ENCODE results near the gene EPHA3. TPM values are rescaled to one million over a fixed set of nuclear protein-coding genes. Genes with fewer than 3 reads are reported as not detected.

EPHA3 gene
- total and polyA plus RNA-seq, 2 donors (not counting 3 experiments of a cell fraction or from before 2014, with no cell fraction given), result not detected

DNA sequence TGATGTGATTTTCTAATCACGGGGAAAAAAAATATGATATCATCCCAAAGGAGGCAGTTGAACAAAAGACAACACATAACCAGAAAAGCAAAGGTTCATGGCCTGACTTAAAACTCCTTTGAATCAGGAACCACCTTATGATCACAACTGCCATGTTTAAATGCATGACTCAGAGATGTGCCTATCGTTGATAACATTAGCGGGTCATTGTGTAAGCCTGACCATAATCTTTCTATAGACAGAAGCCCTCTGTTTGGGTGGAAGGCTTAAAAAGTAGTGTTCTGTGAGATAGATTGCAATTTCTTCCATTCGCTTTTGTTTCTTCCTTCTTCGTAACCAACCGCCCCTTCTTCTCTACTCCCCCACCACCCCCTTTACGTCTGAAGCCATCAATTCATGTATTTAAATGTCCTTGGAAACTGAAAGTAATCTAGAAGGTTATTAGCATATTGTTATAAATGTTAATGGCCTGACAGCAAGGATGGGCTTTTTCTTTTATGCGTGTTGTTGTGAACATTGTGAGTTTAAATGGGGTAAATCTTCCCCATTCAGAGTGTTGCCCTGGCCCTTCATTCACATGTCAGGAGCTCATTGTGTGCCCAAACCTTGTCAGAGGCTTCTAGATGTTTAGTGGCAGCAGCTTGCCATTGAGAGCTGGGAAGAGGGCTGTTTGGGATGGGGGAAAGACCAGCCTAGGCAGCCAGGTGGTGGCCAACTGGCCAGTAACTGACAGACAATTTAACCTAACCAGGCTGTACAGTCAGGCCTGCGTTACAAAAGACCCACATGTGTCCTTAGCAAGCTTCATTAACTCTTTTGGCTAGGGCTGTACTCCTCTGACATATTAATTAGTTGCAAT, 64.5 kb downstream of the EPHA3 start:
- POLR2A ChIA-PET, result no interaction called here
- no TSS peak for BruUV-seq (replicated peaks)
- CTCF ChIA-PET, result no interaction called here
- no peak overlapping the region for H3K9ac ChIP-seq (replicated peaks; ENCODE audit: extremely low read depth, insufficient read depth, low read length)
- no peaks in the 10 kb centered on the region for H3K36me3 ChIP-seq (ENCODE audit: control insufficient read depth in 2 of 2, extremely low read depth in 1 of 2, insufficient read depth in 2 of 2, low read length in 2 of 2)
- dilution Hi-C loops (cut with MboI; ENCODE audit: extremely low pct_ligation_motif_present, low sequenced_read_pairs) (no loop called here), intact Hi-C loops (cut with micrococcal nuclease) (no loop called here)
- no peak overlapping the region for H3K27ac ChIP-seq (ENCODE audit: insufficient read depth, low read depth, low read length)
- DNase-seq (ENCODE audit: low read depth, low spot score) (no peak), FAIRE-seq (no peak)
- H3K4me2 ChIP-seq (ENCODE audit: insufficient read depth, low read length), result no peak overlapping the region
- no peak overlapping the region for H3K4me3 ChIP-seq (replicated peaks in 1 of 3; ENCODE audit: insufficient read depth in 1 of 3, low read depth in 1 of 3, low read length in 3 of 3)
- TF ChIP-seq EZH2 (IDR thresholded peaks at IDR 0.05; ENCODE audit: borderline replicate concordance, low read depth, low read length, severe bottlenecking), result no peak
- TF ChIP-seq GATA2 (IDR thresholded peaks at IDR 0.05; ENCODE audit: insufficient read depth, insufficient read length, low read depth, low read length), result no peak
- TF ChIP-seq, protein P1, sequence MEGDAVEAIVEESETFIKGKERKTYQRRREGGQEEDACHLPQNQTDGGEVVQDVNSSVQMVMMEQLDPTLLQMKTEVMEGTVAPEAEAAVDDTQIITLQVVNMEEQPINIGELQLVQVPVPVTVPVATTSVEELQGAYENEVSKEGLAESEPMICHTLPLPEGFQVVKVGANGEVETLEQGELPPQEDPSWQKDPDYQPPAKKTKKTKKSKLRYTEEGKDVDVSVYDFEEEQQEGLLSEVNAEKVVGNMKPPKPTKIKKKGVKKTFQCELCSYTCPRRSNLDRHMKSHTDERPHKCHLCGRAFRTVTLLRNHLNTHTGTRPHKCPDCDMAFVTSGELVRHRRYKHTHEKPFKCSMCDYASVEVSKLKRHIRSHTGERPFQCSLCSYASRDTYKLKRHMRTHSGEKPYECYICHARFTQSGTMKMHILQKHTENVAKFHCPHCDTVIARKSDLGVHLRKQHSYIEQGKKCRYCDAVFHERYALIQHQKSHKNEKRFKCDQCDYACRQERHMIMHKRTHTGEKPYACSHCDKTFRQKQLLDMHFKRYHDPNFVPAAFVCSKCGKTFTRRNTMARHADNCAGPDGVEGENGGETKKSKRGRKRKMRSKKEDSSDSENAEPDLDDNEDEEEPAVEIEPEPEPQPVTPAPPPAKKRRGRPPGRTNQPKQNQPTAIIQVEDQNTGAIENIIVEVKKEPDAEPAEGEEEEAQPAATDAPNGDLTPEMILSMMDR (IDR thresholded peaks at IDR 0.05; ENCODE audit: extremely low read depth in 1 of 2, insufficient read depth in 1 of 2, low read depth in 1 of 2, low read length in 2 of 2), result no peak
- TF ChIP-seq MYC (IDR thresholded peaks at IDR 0.05; ENCODE audit: low read depth, low read length), result no peak
- TF ChIP-seq JUN (IDR thresholded peaks at IDR 0.05; ENCODE audit: borderline replicate concordance, insufficient read depth, insufficient read length, low read depth), result no peak
- TF ChIP-seq POLR2AphosphoS5 (IDR thresholded peaks at IDR 0.05; ENCODE audit: insufficient read depth, low read depth, low read length), result no peak
- TF ChIP-seq POLR2A (IDR thresholded peaks at IDR 0.05; ENCODE audit: low read depth, low read length), result no peak
- TF ChIP-seq FOS (IDR thresholded peaks at IDR 0.05; ENCODE audit: borderline replicate concordance, insufficient read depth, low read length), result no peak
- TF ChIP-seq, protein P2, sequence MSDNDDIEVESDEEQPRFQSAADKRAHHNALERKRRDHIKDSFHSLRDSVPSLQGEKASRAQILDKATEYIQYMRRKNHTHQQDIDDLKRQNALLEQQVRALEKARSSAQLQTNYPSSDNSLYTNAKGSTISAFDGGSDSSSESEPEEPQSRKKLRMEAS (IDR thresholded peaks at IDR 0.05; ENCODE audit: insufficient read depth, insufficient read length), result no peak
- no peaks in the 10 kb centered on the region for H4K20me1 ChIP-seq (replicated peaks; ENCODE audit: control insufficient read depth, extremely low read depth, insufficient read depth, low read length)
- no peaks in the 10 kb centered on the region for H3K27me3 ChIP-seq (ENCODE audit: control insufficient read depth in 2 of 2, insufficient read depth in 2 of 2, low read length in 2 of 2)
- H3K79me2 ChIP-seq (ENCODE audit: control insufficient read depth, insufficient read depth, low read length), result no peaks in the 10 kb centered on the region
- H2AFZ ChIP-seq (ENCODE audit: low read depth, low read length), result no peak overlapping the region
- no peaks in the 10 kb centered on the region for H3K9me1 ChIP-seq (replicated peaks; ENCODE audit: control insufficient read depth, extremely low read depth, insufficient read depth, low read length)
- H3K4me1 ChIP-seq (ENCODE audit: control insufficient read depth, extremely low read depth, insufficient read depth, low read length), result no peaks in the 10 kb centered on the region
- H3K9me3 ChIP-seq (replicated peaks; ENCODE audit: control insufficient read depth, insufficient read depth, low read length), result no peaks in the 10 kb centered on the region
